ENCODE measurements around the gene LTA.

LTA gene

DNA sequence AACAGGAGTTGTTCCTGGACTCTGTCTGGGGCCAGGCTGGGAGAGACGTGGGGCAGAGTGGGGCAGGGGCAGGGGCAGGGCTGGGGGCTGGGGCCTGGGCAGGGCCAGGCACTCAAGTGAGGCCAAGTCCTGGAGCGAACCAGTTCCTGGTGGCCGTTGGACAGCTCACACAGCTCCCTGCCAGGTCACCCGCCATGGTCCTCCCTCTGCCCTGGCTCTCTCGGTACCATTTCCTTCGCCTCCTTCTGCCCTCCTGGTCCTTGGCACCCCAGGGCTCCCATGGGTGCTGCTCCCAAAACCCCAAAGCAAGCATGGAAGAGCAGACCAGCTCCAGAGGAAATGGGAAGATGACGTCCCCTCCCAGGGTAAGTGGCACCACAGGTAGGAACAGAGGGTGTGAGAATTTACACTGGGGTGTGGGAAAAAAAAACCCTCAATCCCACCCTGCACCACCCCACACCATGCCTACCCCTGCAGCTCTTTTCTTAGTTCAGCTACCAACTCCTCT lies 43.2 kb upstream of the LTA start, which contains the start of gene MCCD1:
MCCD1 (plus strand) TSS at position 142 of the 508 bp plus-strand sequence; CDS start at position 195, 53 bp downstream.
- no peak for TF ChIP-seq POLR2AphosphoS5 (IDR thresholded peaks at IDR 0.05; ENCODE audit: low read depth, low read length)
- TF ChIP-seq SIN3A (IDR thresholded peaks at IDR 0.05; ENCODE audit: borderline replicate concordance, insufficient read depth, low read length): peak; percentile 34; the same call in 1 of the 2 replicates
- no peak for TF ChIP-seq TAF1 (IDR thresholded peaks at IDR 0.05; ENCODE audit: borderline replicate concordance, insufficient read depth, low read length)

- TF ChIP-seq REST (IDR thresholded peaks at IDR 0.05; ENCODE audit: insufficient read depth in 1 of 2, low read depth in 2 of 2, low read length in 2 of 2): no peak
- TF ChIP-seq POLR2AphosphoS5 (IDR thresholded peaks at IDR 0.05; ENCODE audit: low read depth, low read length): peak; percentile 40; the same call in 1 of the 2 replicates
- TF ChIP-seq SIN3A (IDR thresholded peaks at IDR 0.05; ENCODE audit: borderline replicate concordance, insufficient read depth, low read length): 0 out of 2 replicates have a peak, but pooled peaks have one; percentile 2
Observed at GRCh38 chr6:31529329-31530150, 42.5 kb upstream of the LTA start.

- TF ChIP-seq REST (IDR thresholded peaks at IDR 0.05; ENCODE audit: insufficient read depth in 1 of 2, low read depth in 2 of 2, low read length in 2 of 2): no peak
- no peak for TF ChIP-seq FOXP2 (optimal IDR thresholded peaks at IDR 0.05; ENCODE audit: borderline replicate concordance, extremely low read depth, extremely low read length, insufficient read depth)
- TF ChIP-seq SIN3A (IDR thresholded peaks at IDR 0.05; ENCODE audit: borderline replicate concordance, insufficient read depth, low read length): no peak
- TF ChIP-seq POLR2AphosphoS5 (IDR thresholded peaks at IDR 0.05; ENCODE audit: low read depth, low read length): no peak
- TF ChIP-seq TAF1 (IDR thresholded peaks at IDR 0.05; ENCODE audit: borderline replicate concordance, insufficient read depth, low read length): no peak
Observed at GRCh38 chr6:31530659-31531058, 41.4 kb upstream of the LTA start.

- TF ChIP-seq SIN3A (IDR thresholded peaks at IDR 0.05; ENCODE audit: borderline replicate concordance, insufficient read depth, low read length): no peak
- TF ChIP-seq TAF1 (IDR thresholded peaks at IDR 0.05; ENCODE audit: borderline replicate concordance, insufficient read depth, low read length): no peak
- TF ChIP-seq POLR2AphosphoS5 (IDR thresholded peaks at IDR 0.05; ENCODE audit: low read depth, low read length): no peak
- TF ChIP-seq REST (IDR thresholded peaks at IDR 0.05; ENCODE audit: insufficient read depth in 1 of 2, low read depth in 2 of 2, low read length in 2 of 2): no peak
- no peak for TF ChIP-seq FOXP2 (optimal IDR thresholded peaks at IDR 0.05; ENCODE audit: borderline replicate concordance, extremely low read depth, extremely low read length, insufficient read depth)
Observed at GRCh38 chr6:31531162-31531561, 40.9 kb upstream of the LTA start.

DNA sequence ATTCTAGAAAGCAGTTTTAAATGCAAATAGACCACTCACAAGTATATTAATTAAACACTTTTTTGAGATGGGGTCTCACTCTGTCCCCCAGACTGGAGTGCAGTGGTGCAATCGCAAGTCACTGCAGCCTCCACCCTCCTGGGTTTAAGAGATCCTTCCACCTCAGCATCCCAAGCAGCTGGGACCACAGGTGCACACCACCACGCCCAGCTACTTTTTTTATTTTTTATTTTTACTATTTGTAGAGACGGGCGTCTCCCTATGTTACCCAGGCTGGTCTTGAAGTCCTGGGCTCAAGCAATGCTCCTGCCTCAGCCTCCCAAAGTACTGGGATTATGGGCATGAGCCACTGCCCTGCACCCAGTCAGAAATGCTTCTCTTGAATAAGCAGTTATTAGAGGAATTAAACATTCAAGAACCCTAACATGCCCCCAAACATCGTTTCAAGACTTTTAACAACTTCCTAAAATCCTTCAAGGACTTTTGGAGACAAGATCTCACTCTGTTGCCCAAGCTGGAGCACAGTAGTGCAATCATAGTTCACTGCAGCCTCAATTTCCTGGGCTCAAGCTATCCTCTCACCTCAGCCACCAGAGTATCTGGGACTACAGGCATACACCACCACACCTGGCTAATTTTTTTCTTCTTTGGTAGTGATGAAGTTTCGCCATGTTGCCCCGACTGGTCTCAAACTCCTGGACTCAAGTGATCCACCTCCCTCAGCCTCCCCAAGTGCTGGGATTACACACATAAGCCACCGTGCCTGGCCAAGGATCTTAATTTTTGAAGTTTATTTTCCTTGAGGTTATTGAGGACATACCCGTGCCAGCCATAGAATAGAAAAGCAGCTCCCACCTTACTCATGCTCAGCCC lies 40.1 kb upstream of the LTA start:
- no peak for TF ChIP-seq FOXP2 (optimal IDR thresholded peaks at IDR 0.05; ENCODE audit: borderline replicate concordance, extremely low read depth, extremely low read length, insufficient read depth)
- TF ChIP-seq TAF1 (IDR thresholded peaks at IDR 0.05; ENCODE audit: borderline replicate concordance, insufficient read depth, low read length): no peak
- no peak for TF ChIP-seq REST (IDR thresholded peaks at IDR 0.05; ENCODE audit: insufficient read depth in 1 of 2, low read depth in 2 of 2, low read length in 2 of 2)
- TF ChIP-seq SIN3A (IDR thresholded peaks at IDR 0.05; ENCODE audit: borderline replicate concordance, insufficient read depth, low read length): no peak
- no peak; the same call in 1 of the 2 replicates for TF ChIP-seq POLR2AphosphoS5 (IDR thresholded peaks at IDR 0.05; ENCODE audit: low read depth, low read length)
